SH-SY5Y (cell line): ENCODE data around the gene C1orf232.

Experiments used
- GATA2 ChIP-seq: IDR thresholded peaks from 2 replicates; pipeline ENCODE4 v1.6.1; 2011; ENCODE audit warnings: mild to moderate bottlenecking, low read depth, low read length
- GATA3 ChIP-seq: IDR thresholded peaks from 2 replicates; pipeline ENCODE4 v1.6.1; 2011; ENCODE audit warnings: low read depth, mild to moderate bottlenecking, low read length, moderate library complexity

GRCh38 chr1:26190373-26190987, 21.7 kb upstream of the C1orf232 start, which contains the start of gene CATSPER4:
- no peak for TF ChIP-seq GATA2
- TF ChIP-seq GATA3, result no peak
